Lower leg skin (tissue), 4 donors: Measurements from ENCODE around the gene TIMP1. TPM values are rescaled to one million over a fixed set of nuclear protein-coding genes. Genes with fewer than 3 reads are reported as not detected.

Experiments used
- DNase-seq, 2 donors: peaks; one replicate each; pipeline ENCODE4 v3.0.0-alpha.2; 2019; ENCODE audit warnings: low spot score in 2 of 2
- H3K4me3 ChIP-seq: fragments of 200-600 bp; sonication (generic); 2 replicates; pipeline ENCODE4 v1.5.1; 2017; ENCODE audit warnings: mild to moderate bottlenecking, low read depth; ENCODE audit not compliant: poor library complexity, severe bottlenecking
- POLR2A ChIP-seq, 2 donors: fragments of 450-650 bp; IDR thresholded peaks; one replicate each; pipeline ENCODE4 v1.6.1; 2016 to 2017; ENCODE audit warnings: antibody characterized with exemption in 2 of 2, mild to moderate bottlenecking in 1 of 2, moderate library complexity in 1 of 2
- WGBS, 2 donors: methylation state at CpG; one replicate each; pipeline ENCODE4 v1.1.5; 2018; 5-methylcytosine and 5-hydroxymethylcytosine counted together
- intact Hi-C: fragments of 100-400 bp; cut with DNase I; formaldehyde crosslinking; loops from one replicate; pipeline ENCODE4 v1.15.0; 2023; ENCODE audit warnings: low total_unique reads
- total RNA-seq, 4 donors: library from RNA; depleted of rRNA; stranded (reverse); fragments of >200 nt; gene quantifications; one replicate each; pipeline ENCODE4 v1.1.0, GENCODE V29; 2016
- TF ChIP-seq, protein P1 (sequence below), 3 donors: fragments of 450-650 bp; IDR thresholded peaks; one replicate each; pipeline ENCODE4 v1.5.1; 2016; ENCODE audit warnings: antibody characterized with exemption in 3 of 3, mild to moderate bottlenecking in 3 of 3, moderate library complexity in 2 of 3

The TIMP1 gene
- total RNA-seq, 4 donors from 2014 or later: 27.5 to 82.1 (median 53.5) TPM

DNA sequence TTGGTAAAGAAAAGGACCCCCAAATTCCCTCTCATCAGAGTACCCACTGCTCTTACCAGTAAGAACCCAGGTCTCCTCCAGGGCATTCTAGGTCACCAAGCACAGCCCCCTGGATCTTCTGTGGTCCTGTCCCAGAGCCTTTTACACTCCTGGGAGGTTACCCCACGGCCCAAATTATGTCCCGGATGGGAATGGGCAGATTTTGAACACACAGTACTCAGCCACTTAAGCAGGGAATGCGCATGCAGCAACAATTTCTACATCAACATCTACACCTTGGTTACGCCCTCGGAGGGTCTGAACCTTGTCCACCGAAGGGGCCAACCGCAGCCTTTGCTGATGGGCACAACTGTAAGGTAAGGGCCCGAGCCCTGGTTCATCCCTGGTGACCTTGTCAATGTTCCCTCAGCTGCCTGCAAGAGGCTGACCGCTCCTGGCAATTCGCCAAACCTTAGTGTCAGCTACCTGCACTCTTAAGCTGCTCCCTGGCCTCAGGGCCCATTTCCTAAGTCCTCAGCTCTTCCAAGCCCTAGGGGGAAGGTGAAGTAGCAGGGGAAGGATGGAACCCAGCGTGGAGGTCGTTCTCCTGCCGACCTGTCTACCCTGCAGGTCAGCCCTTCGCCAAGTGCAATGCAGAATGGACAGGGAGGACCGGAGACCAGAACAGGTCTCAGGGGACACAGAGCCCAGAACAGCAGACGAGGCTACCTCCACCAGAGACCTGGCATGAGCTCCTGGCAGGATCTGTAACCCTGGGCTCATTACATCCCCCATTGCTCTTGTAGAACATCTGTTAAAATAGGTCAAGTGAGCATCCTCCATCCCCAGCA, 5.9 kb downstream of the TIMP1 start:
- 79 to 82% methylated on average over 10 to 15 of the region's 16 CpGs for WGBS, 2 donors
- peak in 1 of 2 donors; percentile 80 for DNase-seq
- no peak for TF ChIP-seq POLR2A (IDR thresholded peaks at IDR 0.05)
- TF ChIP-seq, protein P1, sequence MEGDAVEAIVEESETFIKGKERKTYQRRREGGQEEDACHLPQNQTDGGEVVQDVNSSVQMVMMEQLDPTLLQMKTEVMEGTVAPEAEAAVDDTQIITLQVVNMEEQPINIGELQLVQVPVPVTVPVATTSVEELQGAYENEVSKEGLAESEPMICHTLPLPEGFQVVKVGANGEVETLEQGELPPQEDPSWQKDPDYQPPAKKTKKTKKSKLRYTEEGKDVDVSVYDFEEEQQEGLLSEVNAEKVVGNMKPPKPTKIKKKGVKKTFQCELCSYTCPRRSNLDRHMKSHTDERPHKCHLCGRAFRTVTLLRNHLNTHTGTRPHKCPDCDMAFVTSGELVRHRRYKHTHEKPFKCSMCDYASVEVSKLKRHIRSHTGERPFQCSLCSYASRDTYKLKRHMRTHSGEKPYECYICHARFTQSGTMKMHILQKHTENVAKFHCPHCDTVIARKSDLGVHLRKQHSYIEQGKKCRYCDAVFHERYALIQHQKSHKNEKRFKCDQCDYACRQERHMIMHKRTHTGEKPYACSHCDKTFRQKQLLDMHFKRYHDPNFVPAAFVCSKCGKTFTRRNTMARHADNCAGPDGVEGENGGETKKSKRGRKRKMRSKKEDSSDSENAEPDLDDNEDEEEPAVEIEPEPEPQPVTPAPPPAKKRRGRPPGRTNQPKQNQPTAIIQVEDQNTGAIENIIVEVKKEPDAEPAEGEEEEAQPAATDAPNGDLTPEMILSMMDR (IDR thresholded peaks at IDR 0.05): no peak
- intact Hi-C loops: no loop called here
- no peak overlapping the region for H3K4me3 ChIP-seq

DNA sequence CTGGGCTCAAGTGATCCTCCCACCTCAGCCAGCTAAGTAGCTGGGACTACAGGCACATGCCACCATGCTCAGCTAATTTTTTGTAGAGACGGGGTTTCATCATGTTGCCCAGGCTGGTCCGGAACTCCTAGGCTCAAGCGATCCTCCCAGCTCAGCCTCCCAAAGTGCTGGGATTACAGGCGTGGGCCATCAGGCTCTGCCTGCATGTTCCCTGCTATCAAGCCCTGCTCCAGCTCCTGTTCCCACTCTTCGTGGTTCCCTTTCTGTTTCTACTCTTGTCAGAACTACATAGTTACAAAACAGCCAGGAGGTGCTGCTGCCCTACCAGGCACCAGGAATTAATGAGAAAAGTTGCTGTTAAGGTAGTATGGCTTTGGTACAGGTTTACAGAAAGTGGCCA, 8.7 kb downstream of the TIMP1 start:
- DNase-seq: peak in 1 of 2 donors; percentile 46
- TF ChIP-seq, protein P1 (IDR thresholded peaks at IDR 0.05): no peak
- no peak for TF ChIP-seq POLR2A (IDR thresholded peaks at IDR 0.05)
- H3K4me3 ChIP-seq: no peak overlapping the region
- intact Hi-C loops: no loop called here
- 85 to 86% methylated on average over 5 of the region's 5 CpGs for WGBS, 2 donors

- 64 to 75% methylated on average over 4 of the region's 4 CpGs for WGBS, 2 donors
- H3K4me3 ChIP-seq: no peak overlapping the region
- TF ChIP-seq, protein P1 (IDR thresholded peaks at IDR 0.05): no peak
- TF ChIP-seq POLR2A (IDR thresholded peaks at IDR 0.05): no peak
- no peak for DNase-seq
- intact Hi-C loops: no loop called here
Measured at GRCh38 chrX:47593522-47593921, 11.3 kb downstream of the TIMP1 start.

DNA sequence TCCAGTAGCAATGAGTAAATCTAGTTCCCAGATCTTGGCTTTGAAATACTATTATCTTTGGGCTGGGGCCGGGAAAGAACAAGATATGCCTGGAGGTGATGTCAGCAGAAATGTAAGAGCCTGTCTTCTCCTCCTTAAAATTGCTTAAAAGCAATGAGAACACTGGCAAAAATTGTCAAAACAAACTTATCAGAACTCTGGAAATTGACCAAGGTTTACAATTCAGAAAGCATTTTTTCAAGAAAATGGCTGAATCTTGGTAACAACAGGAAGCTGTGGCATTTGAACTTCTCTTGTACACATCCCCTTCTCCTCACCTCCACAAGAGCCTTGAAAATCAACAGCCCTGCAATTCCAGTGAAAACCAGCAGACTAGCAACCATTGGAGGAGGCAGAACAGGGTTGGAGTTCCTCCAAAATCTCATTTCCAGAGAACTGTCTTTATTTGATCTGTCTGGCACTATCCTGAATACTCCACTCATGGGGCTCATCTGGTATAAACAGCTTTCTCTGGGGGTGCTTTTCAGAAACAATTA, 13.5 kb downstream of the TIMP1 start:
- TF ChIP-seq, protein P1 (IDR thresholded peaks at IDR 0.05): no peak
- no peak for TF ChIP-seq POLR2A (IDR thresholded peaks at IDR 0.05)
- intact Hi-C loops: no loop called here
- WGBS, 2 donors: 38 to 66% methylated on average over 1 of the region's 1 CpG
- H3K4me3 ChIP-seq: no peak overlapping the region
- DNase-seq: no peak

- 61 to 78% methylated on average over 2 of the region's 2 CpGs for WGBS, 2 donors
- no peak for DNase-seq
- H3K4me3 ChIP-seq: no peak overlapping the region
- intact Hi-C loops: no loop called here
- TF ChIP-seq, protein P1 (IDR thresholded peaks at IDR 0.05): no peak
- no peak for TF ChIP-seq POLR2A (IDR thresholded peaks at IDR 0.05)
Measured at GRCh38 chrX:47596256-47596655, 14.0 kb downstream of the TIMP1 start.
